ENCODE results near the gene NTF4.

The NTF4 gene, protein sequence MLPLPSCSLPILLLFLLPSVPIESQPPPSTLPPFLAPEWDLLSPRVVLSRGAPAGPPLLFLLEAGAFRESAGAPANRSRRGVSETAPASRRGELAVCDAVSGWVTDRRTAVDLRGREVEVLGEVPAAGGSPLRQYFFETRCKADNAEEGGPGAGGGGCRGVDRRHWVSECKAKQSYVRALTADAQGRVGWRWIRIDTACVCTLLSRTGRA

DNA sequence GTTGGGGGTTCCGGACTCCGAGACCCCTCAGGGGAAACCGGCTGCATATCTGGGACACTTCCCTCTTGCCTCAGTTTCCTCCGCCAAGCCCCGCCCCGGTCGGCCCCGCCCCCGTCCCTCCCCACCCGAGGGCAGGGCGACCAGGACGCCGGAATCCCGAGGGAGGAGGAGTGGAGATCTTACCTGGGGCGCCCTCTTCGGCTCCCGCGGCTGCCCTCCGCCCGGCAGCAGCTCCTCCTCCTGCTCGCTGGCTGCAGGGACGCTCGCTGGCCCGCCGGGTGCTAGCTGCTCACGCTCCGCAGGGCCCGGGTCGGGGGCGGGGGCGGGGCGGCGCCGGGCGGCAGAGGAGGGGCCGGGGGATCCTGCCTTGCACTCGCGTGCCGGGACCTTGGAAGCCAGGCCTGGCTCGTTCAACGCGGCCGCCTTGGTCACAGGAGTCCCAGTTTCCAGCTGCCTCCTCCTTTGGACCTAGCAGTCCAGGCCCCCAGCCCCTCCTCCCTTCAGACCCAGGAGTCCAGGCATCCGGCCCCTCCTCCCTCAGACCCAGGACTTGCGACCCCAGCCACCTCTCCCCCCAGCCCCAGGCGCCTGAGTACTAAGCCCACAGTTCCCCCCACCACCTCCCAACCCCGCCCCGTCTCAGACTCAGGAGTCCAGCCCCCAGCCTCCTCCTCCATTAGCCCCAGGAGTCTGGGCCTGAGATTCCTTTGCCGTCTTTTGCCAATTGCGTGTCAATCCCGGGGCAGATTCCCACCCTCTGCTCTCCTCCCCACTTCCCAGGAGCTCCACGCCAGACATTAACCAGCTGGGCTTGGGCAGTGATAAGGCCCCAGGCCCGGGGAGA, at the start of gene NTF4:
Gene NTF4, minus strand, starts transcription at position 51 of the 844 bp plus-strand sequence. CDS start 2,821 bp downstream, outside the sequence.
- DNase-seq: peak in 1 of 2 experiments; percentile 67

DNA sequence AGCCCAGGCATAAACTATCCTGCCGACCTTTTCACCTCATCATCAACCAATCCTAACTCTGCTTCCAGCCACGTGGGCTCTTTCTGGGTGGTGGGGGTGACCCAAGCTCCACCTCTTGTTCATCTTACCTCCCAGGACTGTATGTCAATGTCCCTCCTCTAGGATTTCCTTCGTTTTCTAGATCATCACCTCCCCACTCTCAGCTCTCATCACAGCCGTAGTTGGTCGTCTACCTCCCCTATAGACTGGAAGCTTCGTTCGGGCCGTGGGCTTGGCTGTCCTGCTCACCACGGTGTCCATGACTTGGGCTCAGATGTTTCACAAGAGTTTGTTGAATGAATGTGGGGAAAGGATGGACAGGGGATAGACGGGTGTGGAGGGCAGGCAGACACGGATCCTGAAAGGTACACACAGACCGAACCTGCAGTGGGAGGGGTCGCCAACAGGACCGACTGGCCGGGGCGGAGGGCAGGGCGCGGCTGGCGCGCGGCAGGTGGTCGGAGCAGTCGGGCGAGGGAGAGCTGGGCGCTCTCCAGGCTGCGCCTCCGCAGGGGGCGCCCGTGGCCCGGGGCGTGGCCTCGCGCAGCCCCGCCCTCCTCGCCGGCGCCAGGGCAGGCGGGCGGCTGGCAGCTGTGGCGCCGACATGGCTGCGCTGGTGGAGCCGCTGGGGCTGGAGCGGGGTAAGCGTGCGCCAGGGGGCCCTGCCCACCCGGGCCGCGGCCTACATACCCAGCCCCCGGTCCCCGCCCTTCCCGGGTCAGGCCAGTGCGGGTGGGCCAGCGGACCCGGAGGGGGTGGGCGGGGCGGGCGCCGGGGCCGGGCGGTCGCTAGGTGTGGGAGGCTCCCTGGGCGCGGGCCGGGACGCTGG, 49.4 kb upstream of the NTF4 start, which contains the start of gene LIN7B:
Gene LIN7B, plus strand, starts transcription at position 609 of the 868 bp plus-strand sequence. Its CDS starts 35 bp downstream, at position 644.
- peak in 1 of 2 experiments; percentile 80 for DNase-seq

DNA sequence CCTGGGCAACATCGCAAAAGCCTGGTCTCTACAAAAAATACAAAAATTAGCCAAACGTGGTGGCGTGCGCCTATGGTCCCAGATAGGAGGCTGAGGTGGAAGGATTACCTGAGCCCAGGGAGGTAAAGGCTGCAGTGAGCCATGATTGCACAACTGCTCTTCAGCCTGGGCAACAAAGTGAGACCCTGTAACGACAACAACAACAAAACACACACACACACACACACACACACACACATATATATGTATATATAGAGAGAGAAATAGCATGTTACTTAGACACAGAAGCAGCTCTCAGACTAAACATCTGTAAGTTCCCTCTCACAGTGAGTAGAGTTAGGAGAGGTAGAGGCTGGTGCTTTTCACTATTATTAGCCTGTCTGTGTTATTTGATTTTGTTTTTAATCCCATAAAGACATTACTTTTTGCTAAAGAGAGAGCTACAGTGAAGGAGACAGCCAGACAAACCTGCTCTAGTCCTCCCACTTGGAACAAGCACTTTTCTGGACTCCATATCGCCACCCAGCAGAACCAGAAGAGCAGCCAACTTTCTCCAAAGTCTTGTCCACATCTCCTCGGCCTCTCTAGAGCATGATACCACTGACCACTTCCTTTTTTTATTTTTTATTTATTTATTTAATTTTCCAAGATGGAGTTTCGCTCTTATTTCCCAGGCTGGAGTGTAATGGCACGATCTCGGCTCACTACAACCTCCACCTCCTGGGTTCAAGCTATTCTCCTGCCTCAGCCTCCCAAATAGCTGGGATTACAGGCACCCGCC, 46.8 kb upstream of the NTF4 start:
- DNase-seq: no peak

DNA sequence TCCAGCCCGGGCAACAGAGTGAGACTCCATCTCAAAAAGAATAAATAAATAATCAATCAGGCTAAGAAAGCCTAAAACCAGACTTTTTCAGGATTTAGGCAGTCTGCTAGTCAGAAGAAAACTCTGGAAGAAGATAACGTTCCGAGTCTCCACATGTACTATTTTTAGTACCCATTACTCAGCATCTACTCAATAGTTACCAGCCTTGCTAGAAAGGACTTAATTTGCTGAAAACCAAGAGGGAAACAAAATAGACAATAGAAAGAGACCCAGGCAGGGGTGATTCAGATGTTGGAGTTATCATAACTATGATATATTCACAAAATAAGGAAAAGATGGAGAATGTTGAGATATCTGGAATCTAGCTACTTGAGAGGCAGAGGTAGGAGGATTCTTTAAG, 45.9 kb upstream of the NTF4 start:
- DNase-seq: no peak

DNA sequence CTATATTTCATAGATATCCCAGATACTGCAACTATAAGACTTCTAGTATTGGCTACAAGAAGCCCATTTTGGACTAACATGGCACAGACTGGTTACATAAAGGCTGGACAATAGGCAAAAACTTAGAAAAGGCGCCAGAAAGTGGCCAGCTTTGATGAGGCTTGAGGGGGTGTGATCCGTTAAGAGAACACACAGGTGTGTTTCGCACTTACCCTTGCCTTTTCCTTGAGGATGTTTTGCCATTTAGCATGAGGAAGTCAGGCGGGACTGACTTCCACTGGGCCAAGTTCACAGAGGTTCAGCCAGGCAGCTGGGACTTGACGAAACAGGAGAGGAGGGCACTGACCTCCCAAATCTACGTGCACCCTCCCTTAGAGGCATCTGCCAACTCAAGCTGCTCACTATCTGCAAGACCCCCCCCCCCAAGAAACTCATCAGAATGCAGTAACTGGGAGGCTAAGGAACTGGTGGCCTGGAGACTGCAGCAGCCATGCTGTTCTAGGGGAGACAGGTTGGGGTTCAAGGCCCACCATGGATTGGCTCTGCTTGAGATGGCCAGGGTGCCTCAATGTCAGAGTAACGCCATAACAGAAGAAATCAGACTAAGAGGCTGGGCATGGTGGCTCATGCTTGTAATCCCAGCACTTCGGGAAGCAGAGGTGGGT, 45.1 kb upstream of the NTF4 start:
- DNase-seq: no peak

DNA sequence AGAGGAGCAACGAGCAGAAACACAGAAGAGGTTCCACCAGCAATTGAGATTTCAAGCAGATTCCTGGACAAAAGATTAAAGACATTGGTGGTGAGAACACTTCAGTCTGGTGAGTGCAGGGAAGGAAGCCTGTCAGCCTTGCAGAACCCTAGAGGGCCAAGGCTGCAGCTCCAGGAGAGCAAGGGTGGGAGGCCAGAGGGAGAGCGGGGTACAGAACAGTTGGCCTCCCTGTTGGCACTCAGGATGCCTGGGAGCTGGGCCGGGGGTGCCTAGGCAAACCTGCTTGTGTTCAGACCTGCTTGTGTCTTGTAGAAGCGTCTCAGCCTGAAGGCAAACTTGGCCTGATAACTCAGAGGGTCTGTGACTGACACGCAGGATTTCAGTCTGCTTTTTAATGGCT, 44.4 kb upstream of the NTF4 start:
- DNase-seq: no peak

DNA sequence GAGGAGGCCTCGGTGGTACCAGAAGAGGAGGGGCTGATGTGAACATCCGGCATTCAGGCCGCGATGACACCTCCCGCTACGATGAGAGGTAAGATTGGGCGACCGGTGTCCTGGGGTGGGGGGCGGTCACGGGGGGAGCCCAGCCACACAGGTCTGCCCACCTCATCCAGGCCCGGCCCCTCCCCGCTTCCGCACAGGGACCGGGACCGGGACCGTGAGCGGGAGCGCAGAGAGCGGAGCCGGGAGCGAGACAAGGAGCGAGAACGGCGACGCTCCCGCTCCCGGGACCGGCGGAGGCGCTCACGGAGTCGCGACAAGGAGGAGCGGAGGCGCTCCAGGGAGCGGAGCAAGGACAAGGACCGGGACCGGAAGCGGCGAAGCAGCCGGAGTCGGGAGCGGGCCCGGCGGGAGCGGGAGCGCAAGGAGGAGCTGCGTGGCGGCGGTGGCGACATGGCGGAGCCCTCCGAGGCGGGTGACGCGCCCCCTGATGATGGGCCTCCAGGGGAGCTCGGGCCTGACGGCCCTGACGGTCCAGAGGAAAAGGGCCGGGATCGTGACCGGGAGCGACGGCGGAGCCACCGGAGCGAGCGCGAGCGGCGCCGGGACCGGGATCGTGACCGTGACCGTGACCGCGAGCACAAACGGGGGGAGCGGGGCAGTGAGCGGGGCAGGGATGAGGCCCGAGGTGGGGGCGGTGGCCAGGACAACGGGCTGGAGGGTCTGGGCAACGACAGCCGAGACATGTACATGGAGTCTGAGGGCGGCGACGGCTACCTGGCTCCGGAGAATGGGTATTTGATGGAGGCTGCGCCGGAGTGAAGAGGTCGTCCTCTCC, 43.2 kb upstream of the NTF4 start:
- no peak for DNase-seq

DNA sequence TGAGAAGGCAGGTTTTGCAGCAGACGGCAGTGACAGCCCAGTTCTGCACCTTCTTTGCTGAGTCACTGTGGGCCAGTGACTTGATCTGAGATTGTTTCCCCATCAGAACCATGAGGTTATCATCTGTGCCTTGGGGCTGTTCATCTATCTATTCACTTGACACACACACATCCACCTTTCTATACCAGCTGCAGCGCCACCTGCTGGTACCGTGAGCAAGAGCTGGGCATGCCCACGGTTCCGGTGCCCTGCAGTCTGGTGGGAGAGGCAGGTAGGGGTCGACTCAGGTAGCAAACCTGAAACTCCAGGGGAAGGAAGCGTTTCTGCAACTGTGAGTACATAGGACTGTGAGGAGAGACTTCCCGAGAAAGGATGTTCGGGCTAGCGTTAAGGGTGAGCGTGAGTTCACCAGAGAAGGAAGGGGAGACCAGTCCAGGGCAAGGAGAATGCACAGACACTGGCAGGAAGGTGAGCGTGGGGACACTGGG, 42.1 kb upstream of the NTF4 start:
- DNase-seq: peak; percentile 28 to 76

DNA sequence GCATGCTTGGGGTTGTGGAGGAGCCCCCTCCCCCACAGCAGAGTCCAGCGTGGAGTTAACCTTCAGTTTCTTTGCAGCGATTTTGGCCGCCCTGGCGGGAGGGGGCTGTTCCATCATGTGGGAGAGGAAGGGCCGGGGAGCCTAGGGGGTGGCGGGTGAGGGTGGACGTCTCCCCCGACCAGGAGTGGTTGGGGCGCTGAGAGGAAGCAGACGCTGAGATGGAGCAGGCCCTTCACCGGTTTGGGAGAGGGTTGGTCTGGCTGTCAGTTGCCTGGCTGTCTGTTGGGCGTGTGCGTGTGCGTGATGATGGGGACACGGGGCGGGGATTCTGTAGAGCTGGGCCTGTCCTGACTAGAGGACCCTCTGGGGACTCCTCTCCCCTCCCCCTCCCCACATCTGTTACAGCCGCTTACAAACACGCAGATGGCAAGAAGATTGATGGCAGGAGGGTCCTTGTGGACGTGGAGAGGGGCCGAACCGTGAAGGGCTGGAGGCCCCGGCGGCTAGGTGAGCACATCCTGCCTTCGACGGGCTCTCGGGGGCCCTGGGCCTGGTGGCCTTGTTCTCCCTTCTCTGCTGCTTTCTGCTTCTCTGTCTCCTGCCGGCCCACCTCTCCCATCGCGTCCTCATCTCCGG, 39.7 kb upstream of the NTF4 start:
- DNase-seq: no peak

DNA sequence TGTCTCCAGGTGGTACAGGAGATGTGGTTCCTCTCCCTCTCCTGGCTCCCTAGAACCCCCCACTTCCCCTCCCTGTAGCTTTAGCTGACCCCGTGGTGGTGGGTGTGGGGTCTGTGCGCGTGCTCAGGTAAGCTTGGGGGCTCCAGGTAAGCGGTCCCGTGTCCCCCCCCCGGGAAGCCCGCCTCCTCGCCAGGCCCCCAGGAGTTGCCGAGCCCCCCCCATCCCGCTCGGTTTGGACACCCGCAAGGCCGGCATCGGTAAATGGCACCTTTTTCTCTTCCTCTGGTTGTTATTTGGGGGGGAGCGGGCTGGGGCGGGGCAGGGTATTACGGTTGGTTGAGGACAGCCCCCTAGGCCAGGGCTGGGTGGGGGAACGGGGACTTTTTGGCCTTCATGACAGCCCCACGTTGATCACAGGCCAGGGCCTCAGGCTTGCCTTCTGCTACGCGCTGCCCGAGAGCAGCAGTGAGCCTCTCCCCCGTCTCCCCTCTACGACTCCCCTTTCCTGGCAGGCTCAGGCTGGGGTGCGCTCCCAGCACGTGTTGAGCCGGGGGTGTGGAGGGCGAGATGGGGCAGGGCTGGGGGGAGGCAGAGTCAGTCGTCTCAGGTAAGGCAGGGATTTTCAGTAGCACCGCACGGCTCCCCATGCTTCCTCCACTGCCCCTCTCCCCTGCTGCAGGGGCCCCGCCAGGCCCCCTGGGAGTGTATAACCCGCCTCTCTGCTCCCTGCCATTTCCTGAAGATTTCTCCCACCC, 38.9 kb upstream of the NTF4 start:
- DNase-seq: no peak

DNA sequence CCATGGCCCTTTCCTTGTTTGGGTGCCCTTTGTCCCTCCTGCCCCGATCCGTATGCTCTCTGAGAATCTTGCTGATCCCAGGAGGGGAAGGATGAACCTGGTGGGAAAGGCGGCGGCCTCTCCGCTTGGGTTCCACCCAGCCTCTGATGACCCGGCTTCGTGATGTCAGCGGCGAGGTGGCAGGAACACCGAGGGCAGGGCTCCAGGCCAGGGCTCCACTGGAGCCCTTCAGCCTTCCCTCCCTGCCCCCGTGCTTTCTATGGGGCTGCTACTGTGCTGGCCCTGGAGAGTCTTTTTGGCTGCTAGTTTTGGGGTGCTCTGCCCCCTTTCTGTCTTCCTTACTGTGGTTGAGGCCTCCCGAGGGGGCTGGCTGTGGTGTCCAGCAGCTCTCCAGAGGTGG, 37.7 kb upstream of the NTF4 start:
- no peak for DNase-seq

DNA sequence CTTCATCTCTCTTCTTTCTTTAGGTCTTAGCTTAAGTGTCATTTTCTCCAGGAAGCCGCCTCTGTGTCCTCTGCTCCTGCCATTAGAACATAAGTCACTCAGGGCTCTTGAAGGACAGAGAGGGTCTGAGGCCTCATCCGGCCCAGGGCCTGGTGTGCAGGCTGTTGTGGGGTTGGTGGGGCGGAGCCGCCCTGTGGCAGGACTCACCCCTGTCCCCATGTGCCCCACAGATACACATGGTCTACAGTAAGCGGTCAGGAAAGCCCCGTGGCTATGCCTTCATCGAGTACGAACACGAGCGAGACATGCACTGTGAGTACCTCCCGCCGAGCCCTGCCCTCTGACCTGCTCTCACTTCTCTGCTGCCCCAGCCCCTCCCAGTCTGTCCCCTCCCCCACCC, 36.5 kb upstream of the NTF4 start:
- no peak for DNase-seq

DNA sequence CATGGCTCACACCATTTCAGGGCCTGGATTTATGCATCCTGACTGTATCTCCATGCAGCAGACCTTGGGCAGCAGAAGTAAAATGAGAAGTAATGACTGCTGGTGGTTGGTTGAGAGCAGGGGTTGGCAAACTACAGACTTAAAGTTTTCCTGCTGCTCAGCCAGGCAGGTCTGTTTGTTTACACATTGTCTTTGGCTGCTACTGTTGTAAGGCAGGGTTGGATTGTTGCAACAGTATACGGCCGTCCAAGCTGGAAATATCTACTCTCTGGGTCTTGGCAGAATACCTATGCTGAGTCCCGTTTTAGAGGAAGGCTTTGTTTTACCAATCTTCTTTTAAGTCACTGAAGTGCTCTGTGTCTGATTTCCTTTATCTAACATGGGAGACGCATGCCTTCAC, 34.2 kb upstream of the NTF4 start:
- no peak for DNase-seq

DNA sequence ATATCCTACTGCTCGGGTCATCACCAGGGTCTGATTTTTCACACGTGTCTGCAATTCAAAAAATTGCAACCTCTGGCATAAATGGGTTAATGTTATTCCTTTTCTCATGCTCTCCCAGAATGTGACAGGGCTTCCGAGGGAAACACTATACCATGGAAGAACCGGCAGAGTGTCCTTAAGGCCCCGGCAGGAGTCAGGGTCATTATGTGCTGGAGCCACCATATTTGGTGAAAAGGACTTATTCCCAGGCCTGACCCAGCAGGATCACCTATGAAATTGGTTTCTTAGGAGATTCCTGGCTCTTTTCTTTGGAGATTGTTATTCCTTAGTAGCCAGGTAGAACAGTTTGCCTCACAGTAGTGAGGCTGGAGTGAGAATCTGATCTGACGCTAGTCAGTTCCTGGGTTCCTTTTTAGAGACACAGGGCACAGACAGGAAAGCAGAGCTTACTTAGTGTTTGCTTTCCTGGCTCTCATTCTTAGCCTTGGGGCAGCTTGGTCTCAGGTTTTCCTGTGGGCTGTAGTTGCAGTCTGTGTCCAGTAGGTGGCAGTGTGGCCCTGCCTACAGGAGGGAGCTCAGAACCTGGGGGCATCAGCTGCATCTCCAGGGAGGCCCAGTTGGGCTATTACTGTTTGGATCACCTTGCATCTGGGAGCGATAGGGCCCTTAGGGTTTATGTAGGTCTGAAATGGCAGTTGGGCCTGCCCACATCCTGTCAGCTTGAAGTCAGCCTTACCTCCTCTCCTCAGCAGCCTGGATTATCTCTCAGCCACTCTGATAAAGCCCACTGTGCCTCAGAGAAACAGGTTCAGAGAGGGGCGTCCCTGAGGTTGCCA, 33.1 kb upstream of the NTF4 start:
- DNase-seq: peak; percentile 59 to 79

DNA sequence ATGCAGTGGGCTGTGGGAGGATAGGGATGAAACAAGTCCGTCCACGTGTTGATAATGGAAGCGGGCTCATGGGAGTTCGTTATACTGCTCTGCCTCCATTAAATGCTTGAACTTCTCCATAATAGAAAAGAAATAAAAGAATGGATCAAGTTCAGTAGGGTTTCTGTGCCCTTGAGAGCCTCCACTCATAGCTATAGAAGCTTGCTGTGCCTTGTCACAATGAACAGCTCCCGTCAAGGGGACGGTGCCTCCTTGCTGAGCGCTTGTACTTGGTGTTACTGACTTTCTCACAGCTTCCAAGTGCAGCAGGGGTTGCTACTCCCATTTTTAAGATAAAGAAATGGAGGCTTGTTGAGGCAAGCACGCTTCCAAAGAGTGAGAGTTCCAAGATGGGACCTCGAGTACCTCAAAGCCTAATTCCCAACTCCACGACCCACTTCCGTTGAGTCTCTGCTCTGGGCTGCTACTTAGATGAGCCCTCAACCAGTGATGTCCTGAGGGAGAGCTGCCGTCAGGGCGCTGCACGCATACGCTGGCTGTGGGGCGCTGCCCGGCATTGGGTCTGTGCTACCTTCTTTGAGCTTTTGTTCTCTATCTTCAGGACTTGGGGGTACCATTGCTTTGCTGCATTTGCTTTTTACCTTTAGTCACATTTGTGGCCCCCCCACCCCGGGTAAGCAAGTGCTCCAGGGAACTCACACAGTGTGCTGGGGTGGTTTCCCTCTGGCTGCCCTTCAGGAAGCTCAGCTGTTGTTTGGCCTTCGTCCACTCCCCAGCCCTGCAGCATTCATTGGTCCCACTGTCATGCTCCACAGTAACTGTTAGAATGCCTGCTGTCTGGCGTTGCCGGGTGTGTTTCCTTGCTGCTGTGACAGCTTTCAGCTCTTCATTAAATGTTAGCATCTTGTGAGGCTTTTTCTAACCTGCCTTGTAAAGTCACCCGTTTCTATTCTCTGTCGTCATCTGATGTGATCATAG, 30.2 kb upstream of the NTF4 start:
- no peak for DNase-seq

DNA sequence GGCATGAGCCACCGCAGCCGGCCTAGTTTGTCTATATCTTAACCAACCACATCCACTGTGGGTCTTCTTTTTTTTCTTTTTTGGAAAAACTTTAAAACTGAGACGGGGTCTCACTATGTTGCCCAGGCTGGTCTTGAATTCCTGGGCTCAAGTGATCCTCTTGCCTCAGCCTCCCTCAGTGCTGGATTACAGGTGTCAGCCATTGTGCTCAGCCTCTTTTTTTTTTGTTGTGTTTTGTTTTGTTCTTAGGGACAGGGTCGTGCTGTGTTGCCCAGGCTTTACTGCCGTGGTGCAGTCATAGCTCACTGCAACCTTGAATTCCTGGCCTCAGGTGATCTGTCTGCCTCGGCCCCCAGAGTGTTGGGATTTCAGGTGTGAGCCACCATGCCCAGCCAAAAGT, 28.1 kb upstream of the NTF4 start:
- DNase-seq: no peak

DNA sequence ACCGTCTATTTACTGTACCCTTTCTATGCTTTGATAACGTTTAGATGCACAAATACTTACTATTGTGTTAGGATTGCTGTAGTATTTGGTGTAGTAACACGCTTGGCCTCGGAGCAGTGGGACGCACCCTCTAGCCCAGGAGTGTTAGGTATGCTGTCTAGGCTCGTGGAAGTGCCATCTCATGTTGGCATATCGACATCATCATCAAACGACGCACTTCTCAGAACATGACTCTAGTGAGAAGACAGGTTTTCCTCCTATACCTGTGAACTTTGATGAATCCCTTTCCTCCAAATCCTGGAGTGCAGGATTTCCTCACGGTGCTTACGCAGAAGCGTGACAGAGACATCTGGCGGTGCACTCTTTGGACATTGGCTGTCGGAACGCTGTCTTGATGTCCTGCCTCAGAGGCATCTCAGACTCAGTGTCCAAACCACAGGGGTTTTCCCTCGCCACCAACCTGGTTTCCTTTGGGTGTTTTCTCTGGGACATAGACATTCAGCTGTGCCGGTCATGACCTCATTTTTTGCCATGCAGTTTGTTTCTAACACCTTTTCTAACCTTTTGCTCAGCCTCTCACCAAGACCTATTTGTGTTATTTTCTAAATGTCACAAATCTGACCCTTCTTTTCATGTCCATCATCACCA, 26.9 kb upstream of the NTF4 start:
- no peak for DNase-seq

Data from NCI-H526 (cell line).